Right lobe of liver (tissue), 6 donors: ENCODE results near the gene PITX3. TPM values are rescaled to one million over a fixed set of nuclear protein-coding genes. Genes with fewer than 3 reads are reported as not detected.

Experiments
- ATAC-seq, 4 donors: fragments of 200-7000 bp; cut with Tn5 transposase; one replicate each; pipeline ENCODE4 v1.9.1; 2020; ENCODE audit warnings: mild to moderate bottlenecking in 4 of 4, moderate library complexity in 4 of 4
- DNase-seq, 3 donors: peaks; one replicate each; pipeline ENCODE4 v3.0.0-alpha.2; 2020
- H3K27ac ChIP-seq, 3 donors: fragments of 200-600 bp; one replicate each; pipeline ENCODE4 v1.8.0; 2022
- H3K27me3 ChIP-seq, 2 donors: fragments of 200-600 bp; one replicate each; pipeline ENCODE4 v1.8.0; 2022
- H3K36me3 ChIP-seq, 4 donors: fragments of 200-600 bp; sonication (generic) in 1 of 4; one replicate each; pipeline versions ENCODE4 v1.5.1 to v1.8.0; 2017 to 2022; ENCODE audit warnings: control low read depth in 1 of 4
- H3K4me1 ChIP-seq, 4 donors: fragments of 200-600 bp; sonication (generic) in 1 of 4; one replicate each; pipeline versions ENCODE4 v1.5.1 to v1.8.0; 2017 to 2022; ENCODE audit warnings: control low read depth in 1 of 4
- H3K4me3 ChIP-seq, 3 donors: fragments of 200-600 bp; one replicate each; pipeline ENCODE4 v1.8.0; 2022
- H3K9me3 ChIP-seq, 4 donors: fragments of 200-600 bp; sonication (generic) in 1 of 4; one replicate each; pipeline versions ENCODE4 v1.5.1 to v1.8.0; 2017 to 2022; ENCODE audit warnings: control low read depth in 1 of 4
- POLR2A ChIP-seq: fragments of 450-650 bp; IDR thresholded peaks from one replicate; pipeline ENCODE4 v1.6.1; 2017; ENCODE audit warnings: antibody characterized with exemption, mild to moderate bottlenecking
- WGBS: methylation state at CpG from one replicate; pipeline ENCODE4 v1.1.6; 2018; ENCODE audit warnings: low coverage, low lambda C conversion rate; ENCODE audit not compliant: insufficient coverage; ENCODE audit errors: missing lambda C conversion rate; 5-methylcytosine and 5-hydroxymethylcytosine counted together
- intact Hi-C, 2 donors: fragments of 100-400 bp; cut with DNase I; formaldehyde crosslinking; loops; one replicate each; pipeline versions ENCODE4 v1.11.2 to v1.14.1; 2022
- total RNA-seq, 6 experiments: library from RNA; depleted of rRNA in 2 of 6; stranded (reverse); fragments of >200 nt in 2 of 6; fragmentation: NEBNext Ultra II Directional in 3 of 6; extraction: Animal tissue kit (Norgen Biotek cat#: 25700) in 3 of 6; gene quantifications; one replicate each; pipeline versions ENCODE4 v1.1.0 to v1.2.4, GENCODE V29; 2016 to 2023
- TF ChIP-seq, protein P1 (sequence below), 4 donors: fragments of 200-600 bp in 3 of 4; fragments of 450-650 bp in 1 of 4; IDR thresholded peaks; one replicate each; pipeline versions ENCODE4 v1.5.1 to v1.8.0; 2016 to 2022; ENCODE audit warnings: antibody characterized with exemption in 4 of 4, mild to moderate bottlenecking in 2 of 4
- donor health status: DM: no; HTN: yes; CAD: no.
- donor health status: DM: no; HTN: no; CAD: no.
- donor health status: DM: no; HTN: no; CAD: no.
- donor health status: DM: no; HTN: yes; CAD: no.
- donor health status: DM: no; HTN: yes; CAD: no.

PITX3 gene
- total RNA-seq, 6 experiments from 2014 or later, result not detected

DNA sequence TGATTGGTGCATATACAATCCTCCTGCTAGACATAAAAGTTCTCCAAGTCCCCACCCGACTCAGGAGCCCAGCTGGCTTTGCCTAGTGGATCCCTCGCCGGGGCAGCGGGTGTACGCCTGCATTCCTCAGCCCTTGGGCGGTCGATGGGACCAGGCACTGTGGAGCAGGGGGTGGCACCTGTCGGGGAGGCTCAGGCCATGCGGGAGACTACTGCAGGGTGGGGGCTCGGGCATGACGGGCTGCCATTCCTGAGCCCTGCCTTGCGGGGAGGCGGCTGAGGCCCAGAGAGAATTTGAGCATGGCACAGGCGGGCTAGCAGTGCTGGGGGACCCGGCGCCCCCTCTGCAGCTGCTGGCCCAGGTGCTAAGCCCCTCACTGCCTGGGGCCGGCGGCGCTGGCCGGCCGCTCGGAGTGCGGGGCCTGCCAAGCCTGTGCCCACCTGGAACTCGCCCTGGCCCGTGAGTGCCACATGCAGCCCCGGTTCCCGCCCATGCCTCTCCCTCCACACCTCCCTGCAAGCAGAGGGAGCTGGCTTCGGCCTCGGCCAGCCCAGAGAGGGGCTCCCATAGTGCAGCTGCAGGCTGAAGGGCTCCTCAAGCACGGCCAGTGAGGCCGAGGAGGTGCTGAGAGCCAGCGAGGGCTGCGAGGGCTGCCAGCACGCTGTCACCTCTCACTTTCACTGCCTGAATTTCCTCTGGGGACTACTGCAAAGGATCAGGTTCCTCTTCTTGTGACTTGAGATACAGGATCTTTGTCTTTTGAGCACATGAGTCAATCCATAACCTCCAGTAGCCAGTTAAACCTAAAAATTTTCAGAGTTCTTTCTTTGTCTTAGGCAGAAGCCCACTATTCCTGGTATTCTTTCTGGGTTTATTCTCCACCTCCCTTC lies 40.3 kb downstream of the PITX3 start:
- DNase-seq, result no peak
- Histone ChIP-seq H3K4me1 (no peaks in the 10 kb centered on the region), H3K27me3 (no peaks in the 10 kb centered on the region), H3K4me3 (no peak overlapping the region), H3K27ac (no peak overlapping the region), H3K36me3 (no peaks in the 10 kb centered on the region), H3K9me3 (no peaks in the 10 kb centered on the region)
- WGBS, result 62% methylated on average over 2 of the region's 34 CpGs
- intact Hi-C loops, result no loop called here
- TF ChIP-seq POLR2A, result no peak
- TF ChIP-seq, protein P1, sequence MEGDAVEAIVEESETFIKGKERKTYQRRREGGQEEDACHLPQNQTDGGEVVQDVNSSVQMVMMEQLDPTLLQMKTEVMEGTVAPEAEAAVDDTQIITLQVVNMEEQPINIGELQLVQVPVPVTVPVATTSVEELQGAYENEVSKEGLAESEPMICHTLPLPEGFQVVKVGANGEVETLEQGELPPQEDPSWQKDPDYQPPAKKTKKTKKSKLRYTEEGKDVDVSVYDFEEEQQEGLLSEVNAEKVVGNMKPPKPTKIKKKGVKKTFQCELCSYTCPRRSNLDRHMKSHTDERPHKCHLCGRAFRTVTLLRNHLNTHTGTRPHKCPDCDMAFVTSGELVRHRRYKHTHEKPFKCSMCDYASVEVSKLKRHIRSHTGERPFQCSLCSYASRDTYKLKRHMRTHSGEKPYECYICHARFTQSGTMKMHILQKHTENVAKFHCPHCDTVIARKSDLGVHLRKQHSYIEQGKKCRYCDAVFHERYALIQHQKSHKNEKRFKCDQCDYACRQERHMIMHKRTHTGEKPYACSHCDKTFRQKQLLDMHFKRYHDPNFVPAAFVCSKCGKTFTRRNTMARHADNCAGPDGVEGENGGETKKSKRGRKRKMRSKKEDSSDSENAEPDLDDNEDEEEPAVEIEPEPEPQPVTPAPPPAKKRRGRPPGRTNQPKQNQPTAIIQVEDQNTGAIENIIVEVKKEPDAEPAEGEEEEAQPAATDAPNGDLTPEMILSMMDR (IDR thresholded peaks at IDR 0.05), result no peak
- ATAC-seq, result no peak

DNA sequence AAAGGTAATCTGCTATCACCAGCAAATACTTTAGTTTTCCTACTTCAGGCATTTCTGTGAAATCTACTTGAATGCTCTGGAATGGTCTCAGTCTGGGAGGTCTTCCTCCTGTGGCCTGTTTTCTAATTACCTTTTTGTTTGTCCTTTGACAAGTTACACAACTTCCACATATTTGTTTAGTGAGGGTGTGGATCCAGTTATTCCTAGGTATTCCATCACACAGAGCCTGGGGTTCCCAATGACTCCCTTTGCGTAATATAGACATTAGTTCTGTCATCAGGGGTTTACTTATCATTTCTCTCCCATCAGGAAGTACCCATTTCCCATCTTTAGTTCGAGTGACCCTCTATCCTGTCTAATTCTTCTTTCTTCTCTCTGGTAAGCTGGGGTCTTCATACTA lies 43.3 kb downstream of the PITX3 start:
- intact Hi-C loops, result no loop called here
- DNase-seq, result no peak
- Histone ChIP-seq H3K36me3 (no peaks in the 10 kb centered on the region), H3K4me1 (no peaks in the 10 kb centered on the region), H3K27ac (no peak overlapping the region), H3K4me3 (no peak overlapping the region), H3K9me3 (no peaks in the 10 kb centered on the region), H3K27me3 (no peaks in the 10 kb centered on the region)
- peak in 2 of 4 donors; percentile 28 to 67 for ATAC-seq
- TF ChIP-seq, protein P1 (IDR thresholded peaks at IDR 0.05), result no peak
- TF ChIP-seq POLR2A, result no peak
- 44% methylated on average over 2 of the region's 2 CpGs for WGBS

DNA sequence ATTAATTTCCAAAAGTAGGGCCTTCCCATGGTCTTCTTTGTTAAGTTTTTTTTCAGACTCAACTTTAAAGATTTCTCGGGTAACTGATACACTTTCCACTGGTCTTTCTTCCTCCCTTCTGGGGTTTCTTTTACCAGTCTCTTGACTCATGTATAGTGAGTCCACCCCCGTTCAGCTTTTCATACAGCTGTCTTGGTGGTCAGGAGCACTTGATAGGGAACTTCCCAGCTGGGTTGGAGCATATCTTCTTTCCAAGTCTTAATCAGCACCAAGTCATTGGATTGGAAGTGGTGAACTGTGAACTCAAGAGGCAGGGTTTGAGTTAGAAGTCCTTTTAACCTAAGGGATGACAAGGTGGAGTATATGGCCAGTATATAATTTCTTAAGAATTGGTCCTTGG lies 44.4 kb downstream of the PITX3 start:
- Histone ChIP-seq H3K4me3 (no peak overlapping the region), H3K27ac (no peak overlapping the region), H3K4me1 (no peaks in the 10 kb centered on the region), H3K36me3 (no peaks in the 10 kb centered on the region), H3K9me3 (no peaks in the 10 kb centered on the region), H3K27me3 (no peaks in the 10 kb centered on the region)
- 66% methylated on average over 2 of the region's 2 CpGs for WGBS
- TF ChIP-seq, protein P1 (IDR thresholded peaks at IDR 0.05), result no peak
- no peak for TF ChIP-seq POLR2A
- intact Hi-C loops, result no loop called here
- ATAC-seq, result no peak
- no peak for DNase-seq

DNA sequence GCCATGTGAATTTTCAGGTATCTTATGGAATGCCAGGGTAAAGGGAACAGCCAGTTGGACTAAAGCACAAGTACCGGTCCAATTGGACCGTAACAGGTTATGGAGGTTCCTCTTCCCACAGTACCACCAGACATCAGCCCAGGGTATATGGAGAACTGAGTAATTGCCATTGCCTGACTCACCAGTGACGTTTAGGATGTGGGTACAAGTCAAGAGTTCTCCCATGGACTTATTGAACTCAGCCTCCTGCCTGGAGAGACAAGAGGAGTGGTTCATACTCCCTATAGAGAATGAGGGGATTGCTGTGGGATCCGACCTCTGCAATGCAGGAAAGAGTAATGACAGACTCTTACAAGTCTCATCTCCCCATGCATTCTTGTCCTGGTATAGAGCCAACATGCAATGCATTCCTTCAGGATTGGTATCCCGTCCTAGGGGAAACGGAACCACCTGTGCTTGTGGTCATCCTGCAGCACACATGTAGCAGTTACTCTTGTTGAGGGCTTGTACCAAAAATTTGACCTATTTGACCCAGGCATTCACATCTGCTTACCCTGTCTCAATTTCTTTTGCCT lies 45.9 kb downstream of the PITX3 start:
- H3K4me1 ChIP-seq, result no peaks in the 10 kb centered on the region
- TF ChIP-seq POLR2A, result no peak
- TF ChIP-seq, protein P1 (IDR thresholded peaks at IDR 0.05), result no peak
- ATAC-seq, result no peak
- no peak for DNase-seq
- H3K27ac ChIP-seq, result no peak overlapping the region
- intact Hi-C loops, result no loop called here
- H3K9me3 ChIP-seq, result no peaks in the 10 kb centered on the region
- no peaks in the 10 kb centered on the region for H3K27me3 ChIP-seq
- no peaks in the 10 kb centered on the region for H3K36me3 ChIP-seq
- H3K4me3 ChIP-seq, result no peak overlapping the region
- WGBS, result 73% methylated on average over 4 of the region's 6 CpGs
